ENCODE results near the gene SYNGR3. TPM values are rescaled to one million over a fixed set of nuclear protein-coding genes. Genes with fewer than 3 reads are reported as not detected.

SYNGR3 gene
- polyA plus RNA-seq, 1 donor (not counting 4 experiments of a cell fraction or from before 2014, with no cell fraction given) = 0.30 TPM

- H3K36me3 ChIP-seq (ENCODE audit: control insufficient read depth in 2 of 2, extremely low read depth in 1 of 2, insufficient read depth in 2 of 2, low read length in 2 of 2) = peaks cover 0 to 3% of the 10 kb centered on the region in 2 experiments
These were observed 51.2 kb downstream of the SYNGR3 start for GRCh38 chr16:2040787-2041522.

GRCh38 chr16:2042171-2042985, 52.6 kb downstream of the SYNGR3 start:
- no peak overlapping the region for H3K27ac ChIP-seq (ENCODE audit: control insufficient read depth, insufficient read depth, low read length)
- H3K9me1 ChIP-seq (ENCODE audit: control insufficient read depth, extremely low read depth, insufficient read depth, low read length) = no peaks in the 10 kb centered on the region
- no peaks in the 10 kb centered on the region for H3K79me2 ChIP-seq (ENCODE audit: control insufficient read depth, insufficient read depth, low read length)
- TF ChIP-seq EZH2 (IDR thresholded peaks at IDR 0.05; ENCODE audit: low read length) (no peak), CTCF (optimal IDR thresholded peaks at IDR 0.05 in 1 of 3, IDR thresholded peaks at IDR 0.05 in 1 of 3, conservative IDR thresholded peaks at IDR 0.05 in 1 of 3; ENCODE audit: extremely low read depth in 1 of 3, insufficient read depth in 2 of 3, low read length in 3 of 3) (no peak)
- peaks cover 4% of the 10 kb centered on the region for H3K4me1 ChIP-seq (ENCODE audit: control insufficient read depth, extremely low read depth, insufficient read depth, low read length)
- H4K20me1 ChIP-seq (ENCODE audit: control insufficient read depth, extremely low read depth, insufficient read depth, low read length) = no peaks in the 10 kb centered on the region
- dilution Hi-C loops (cut with MboI; ENCODE audit: extremely low pct_ligation_motif_present, low sequenced_read_pairs) = no loop called here
- H3K4me2 ChIP-seq (ENCODE audit: control insufficient read depth, extremely low read depth, insufficient read depth, low read depth, low read length) = no peak overlapping the region
- H2AFZ ChIP-seq (ENCODE audit: control insufficient read depth, low read length) = no peak overlapping the region
- FAIRE-seq (no peak), DNase-seq (ENCODE audit: low read depth, low spot score) (no peak)
- H3K36me3 ChIP-seq (ENCODE audit: control insufficient read depth in 2 of 2, extremely low read depth in 1 of 2, insufficient read depth in 2 of 2, low read length in 2 of 2) = no peaks in the 10 kb centered on the region
- no peaks in the 10 kb centered on the region for H3K9me3 ChIP-seq (ENCODE audit: control insufficient read depth, low read depth, low read length)
- no peak overlapping the region for H3K9ac ChIP-seq (ENCODE audit: control insufficient read depth, extremely low read depth, insufficient read depth, low read length)
- no peak overlapping the region for H3K4me3 ChIP-seq (ENCODE audit: control insufficient read depth in 2 of 3, extremely low read depth in 1 of 3, insufficient read depth in 2 of 3, low read depth in 1 of 3, low read length in 3 of 3)
- no peaks in the 10 kb centered on the region for H3K27me3 ChIP-seq (ENCODE audit: control insufficient read depth, extremely low read depth, insufficient read depth, low read length)

More at GRCh38 chr16:2040787-2041522, 51.2 kb downstream of the SYNGR3 start:
- dilution Hi-C loops (cut with MboI; ENCODE audit: extremely low pct_ligation_motif_present, low sequenced_read_pairs) = no loop called here
- Histone ChIP-seq H3K27me3 (ENCODE audit: control insufficient read depth, extremely low read depth, insufficient read depth, low read length) (no peaks in the 10 kb centered on the region), H3K4me3 (ENCODE audit: control insufficient read depth in 2 of 3, extremely low read depth in 1 of 3, insufficient read depth in 2 of 3, low read depth in 1 of 3, low read length in 3 of 3) (no peak overlapping the region), H3K4me1 (ENCODE audit: control insufficient read depth, extremely low read depth, insufficient read depth, low read length) (no peaks in the 10 kb centered on the region), H3K9ac (ENCODE audit: control insufficient read depth, extremely low read depth, insufficient read depth, low read length) (no peak overlapping the region), H2AFZ (ENCODE audit: control insufficient read depth, low read length) (no peak overlapping the region), H3K9me1 (ENCODE audit: control insufficient read depth, extremely low read depth, insufficient read depth, low read length) (no peaks in the 10 kb centered on the region), H3K27ac (ENCODE audit: control insufficient read depth, insufficient read depth, low read length) (no peak overlapping the region), H4K20me1 (ENCODE audit: control insufficient read depth, extremely low read depth, insufficient read depth, low read length) (no peaks in the 10 kb centered on the region), H3K79me2 (ENCODE audit: control insufficient read depth, insufficient read depth, low read length) (no peaks in the 10 kb centered on the region), H3K4me2 (ENCODE audit: control insufficient read depth, extremely low read depth, insufficient read depth, low read depth, low read length) (no peak overlapping the region), H3K9me3 (ENCODE audit: control insufficient read depth, low read depth, low read length) (no peaks in the 10 kb centered on the region)
- TF ChIP-seq CTCF (optimal IDR thresholded peaks at IDR 0.05 in 1 of 3, IDR thresholded peaks at IDR 0.05 in 1 of 3, conservative IDR thresholded peaks at IDR 0.05 in 1 of 3; ENCODE audit: extremely low read depth in 1 of 3, insufficient read depth in 2 of 3, low read length in 3 of 3) (no peak), EZH2 (IDR thresholded peaks at IDR 0.05; ENCODE audit: low read length) (no peak)
- FAIRE-seq (no peak), DNase-seq (ENCODE audit: low read depth, low spot score) (no peak)
